HG02571 (cell line): ENCODE data around the gene KDELR3.

Source experiments
- ATAC-seq: cut with Tn5 transposase; IDR thresholded peaks from one replicate; pipeline ENCODE4 v1.9.1; 2021; ENCODE audit warnings: mild to moderate bottlenecking, moderate library complexity; ENCODE audit not compliant: unreplicated experiment

Gene KDELR3

DNA sequence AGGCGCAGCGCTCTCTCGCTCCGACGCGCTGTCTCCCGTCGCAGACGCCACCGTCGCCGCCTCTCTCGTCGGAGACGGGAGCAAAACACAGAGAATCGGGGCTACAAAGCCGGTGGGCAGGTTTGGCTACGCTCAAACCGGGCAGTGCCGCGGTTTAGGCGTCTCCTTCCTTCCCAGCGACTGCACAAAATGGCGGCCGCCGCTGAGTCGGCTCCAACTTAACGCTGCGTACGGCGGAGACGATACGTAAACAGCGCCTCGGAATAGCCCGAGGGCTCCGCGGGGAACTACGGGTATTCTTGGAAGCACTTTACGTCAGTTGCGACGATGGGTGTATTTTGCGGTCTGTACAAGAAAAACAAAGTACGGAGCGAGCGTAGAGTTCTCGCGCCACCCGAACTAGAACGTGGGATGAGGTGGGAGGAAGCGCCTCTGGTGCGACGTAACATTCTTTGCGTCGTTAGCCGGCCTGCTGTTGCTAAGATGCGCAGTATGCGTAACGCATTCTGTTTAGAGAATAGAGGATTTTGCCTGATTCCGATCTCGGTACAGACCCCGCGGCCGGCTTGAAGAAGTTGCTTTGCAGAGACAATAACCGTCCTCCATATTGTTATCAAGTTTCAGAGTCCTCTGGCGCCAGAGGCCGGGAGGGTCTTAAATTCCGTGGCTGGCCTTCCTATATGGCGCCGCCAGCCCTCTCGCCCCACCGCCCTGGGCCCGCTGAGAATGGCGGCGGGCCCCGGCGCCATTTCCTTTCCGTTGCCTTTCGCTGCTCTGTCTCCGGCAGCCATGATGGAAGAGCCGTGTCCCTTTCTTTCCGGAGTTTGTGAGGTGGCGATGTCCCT lies 38.4 kb downstream of the KDELR3 start, which contains the start of gene DDX17:
Gene DDX17, minus strand, starts transcription at position 194 of the 845 bp plus-strand sequence.
- ATAC-seq = peak; percentile 77

- no peak for ATAC-seq
These were observed 42.6 kb downstream of the KDELR3 start for GRCh38 chr22:38510416-38510970.

GRCh38 chr22:38513063-38513462 lies 45.2 kb downstream of the KDELR3 start:
- ATAC-seq = no peak

DNA sequence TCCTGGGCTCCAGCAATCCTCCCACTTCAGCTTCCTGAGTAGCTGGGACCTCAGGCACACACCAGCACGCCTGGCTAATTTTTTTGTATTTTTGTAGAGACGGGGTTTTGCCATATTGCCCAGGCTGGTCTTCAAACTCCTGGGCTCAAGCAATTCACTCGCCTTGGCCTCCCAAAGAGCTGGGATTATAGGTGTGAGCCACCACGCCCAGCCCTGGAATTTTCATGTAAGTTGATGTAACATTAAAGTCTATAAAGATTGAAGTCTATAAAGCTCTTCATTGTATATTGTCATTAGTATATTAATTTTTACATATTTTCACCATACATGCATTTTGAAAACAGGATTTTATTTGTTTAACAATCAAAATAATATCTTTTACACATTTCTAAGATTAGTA lies 50.7 kb downstream of the KDELR3 start:
- no peak for ATAC-seq

- ATAC-seq = no peak
These were observed 51.8 kb downstream of the KDELR3 start for GRCh38 chr22:38519453-38520250.

DNA sequence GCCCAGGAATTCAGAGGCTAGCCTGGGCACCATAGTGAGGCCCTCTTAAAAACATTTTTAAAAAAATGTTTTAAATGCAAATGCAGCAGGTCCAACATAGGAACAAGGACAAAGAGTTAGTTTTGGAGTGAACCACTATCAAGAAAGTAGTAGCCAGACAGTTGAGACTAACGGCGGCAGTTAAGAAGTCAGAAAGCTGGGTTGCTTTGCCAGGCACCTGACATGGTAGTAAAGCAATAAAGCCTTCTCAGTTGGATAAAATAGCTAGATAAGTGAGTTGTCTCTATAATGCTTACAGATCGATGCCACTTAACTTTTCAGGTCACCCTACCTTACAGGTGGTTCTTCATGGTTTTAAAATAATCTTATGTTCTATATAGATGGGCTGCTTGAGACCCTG lies 55.1 kb downstream of the KDELR3 start:
- ATAC-seq = no peak

- no peak for ATAC-seq
These were observed 55.6 kb downstream of the KDELR3 start for GRCh38 chr22:38523479-38523878.

DNA sequence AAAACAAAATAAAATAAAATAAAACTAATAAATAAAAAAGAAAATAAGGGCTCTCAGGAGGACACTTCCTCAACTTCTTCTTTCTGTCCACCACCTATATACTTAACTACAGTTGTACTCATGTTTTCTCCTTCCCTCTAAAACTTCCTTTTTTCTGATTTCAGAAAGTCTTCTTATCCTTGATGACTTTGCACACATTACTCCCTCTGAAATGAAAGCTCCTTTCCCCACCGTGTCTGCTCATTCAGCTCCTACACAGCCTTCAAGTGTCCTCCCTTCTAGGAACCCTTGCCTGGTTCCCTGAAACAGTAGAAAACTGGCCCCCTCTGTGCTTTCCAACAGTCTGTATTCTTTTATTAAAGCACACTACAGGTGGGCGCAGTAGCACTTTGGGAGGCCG lies 56.5 kb downstream of the KDELR3 start:
- ATAC-seq = no peak

- no peak for ATAC-seq
These were observed 63.5 kb downstream of the KDELR3 start for GRCh38 chr22:38531251-38531938.
